GM23248 (cell line): Measurements from ENCODE around the gene CAMTA2.

ENCODE experiments used
- EZH2 ChIP-seq: fragments of 200-600 bp; sonication (generic); IDR thresholded peaks from 2 replicates; pipeline ENCODE4 v1.6.1; 2018; ENCODE audit warnings: antibody characterized with exemption, mild to moderate bottlenecking; ENCODE audit not compliant: insufficient read depth, poor library complexity, severe bottlenecking
- EZH2phosphoT487 ChIP-seq: fragments of 200-600 bp; sonication (generic); IDR thresholded peaks from 2 replicates; pipeline ENCODE4 v1.6.1; 2018; ENCODE audit warnings: antibody characterized with exemption, moderate library complexity, mild to moderate bottlenecking, low read depth; ENCODE audit not compliant: insufficient read depth

DNA sequence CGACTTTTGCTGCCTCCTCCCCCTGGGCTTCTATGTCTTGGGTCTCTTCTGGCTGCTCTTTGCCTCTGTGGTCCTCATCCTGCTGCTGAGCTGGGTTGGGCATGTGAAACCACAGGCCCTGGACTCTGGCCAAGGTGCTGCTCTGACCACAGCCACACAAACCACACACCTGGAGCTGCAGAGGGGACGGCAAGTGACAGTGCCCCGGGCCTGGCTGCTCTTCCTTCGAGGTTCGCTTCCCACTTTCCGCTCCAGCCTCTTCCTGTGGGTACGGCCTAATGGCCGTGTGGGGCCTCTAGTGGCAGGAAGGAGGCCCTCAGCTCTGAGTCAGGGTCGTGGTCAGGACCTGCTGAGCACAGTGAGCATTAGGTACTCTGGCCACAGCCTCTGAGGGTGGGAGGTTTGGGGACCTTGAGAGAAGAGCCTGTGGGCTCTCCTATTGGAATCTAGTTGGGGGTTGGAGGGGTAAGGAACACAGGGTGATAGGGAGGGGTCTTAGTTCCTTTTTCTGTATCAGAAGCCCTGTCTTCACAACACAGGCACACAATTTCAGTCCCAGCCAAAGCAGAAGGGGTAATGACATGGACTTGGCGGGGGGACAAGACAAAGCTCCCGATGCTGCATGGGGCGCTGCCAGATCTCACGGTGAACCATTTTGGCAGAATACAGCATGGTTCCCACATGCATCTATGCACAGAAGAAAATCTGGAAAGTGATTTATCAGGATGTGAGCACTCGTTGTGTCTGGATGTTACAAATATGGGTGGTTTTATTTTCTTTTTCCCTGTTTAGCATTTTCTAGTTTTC is 53.1 kb downstream of the CAMTA2 start:
- no peak for TF ChIP-seq EZH2
- no peak for TF ChIP-seq EZH2phosphoT487
